Motor neuron (in vitro differentiated cells): ENCODE results near the gene LIMD2. TPM values are rescaled to one million over a fixed set of nuclear protein-coding genes. Genes with fewer than 3 reads are reported as not detected.

ENCODE experiments used
- ATAC-seq, 8 experiments: fragments of 200-7000 bp; cut with Tn5 transposase; replicated peaks in 6 of 8; 2 replicates each; pipeline ENCODE4 v1.8.0; 2021; ENCODE audit warnings: mild to moderate bottlenecking in 8 of 8, moderate library complexity in 8 of 8
- H3K27ac ChIP-seq, 2 donors: fragments of 250-450 bp; sonication (Bioruptor Pico); 2 replicates each; pipeline ENCODE4 v1.9.0; 2021; ENCODE audit warnings: antibody characterized with exemption in 2 of 2, mild to moderate bottlenecking in 2 of 2, moderate library complexity in 1 of 2
- H3K4me1 ChIP-seq, 2 donors: fragments of 250-450 bp; sonication (Bioruptor Pico); replicated peaks in 1 of 2; 2 replicates each; pipeline ENCODE4 v1.6.1; 2021; ENCODE audit warnings: antibody characterized with exemption in 2 of 2, mild to moderate bottlenecking in 2 of 2, moderate library complexity in 1 of 2
- H3K4me3 ChIP-seq, 5 donors: fragments of 250-450 bp; sonication (Bioruptor Pico); 2 replicates each; pipeline ENCODE4 v1.9.0; 2021; ENCODE audit warnings: antibody characterized with exemption in 5 of 5, mild to moderate bottlenecking in 5 of 5, moderate library complexity in 4 of 5
- WGBS, 10 experiments: fragments of 450-650 bp; shearing (Covaris generic); methylation state at CpG; one replicate each; pipeline ENCODE4 v1.0.0; 2022; 5-methylcytosine and 5-hydroxymethylcytosine counted together
- in situ Hi-C, 9 experiments: fragments of 400-800 bp; cut with MboI; loops; one replicate each; pipeline ENCODE4 v1.15.0; 2021; ENCODE audit warnings: low sequenced_read_pairs in 9 of 9, low pct_unique_long_range_greater_than_20kb in 2 of 9; ENCODE audit not compliant: unreplicated experiment in 9 of 9
- total RNA-seq, 8 experiments: library from RNA; unstranded; fragments of 300-600 nt; gene quantifications; 2 replicates each; pipeline versions ENCODE4 v1.2.3 to v1.2.4, GENCODE V29; 2022

LIMD2 gene
- total RNA-seq, 8 experiments from 2014 or later = 0.97 to 64.4 (median 17.8) TPM

DNA sequence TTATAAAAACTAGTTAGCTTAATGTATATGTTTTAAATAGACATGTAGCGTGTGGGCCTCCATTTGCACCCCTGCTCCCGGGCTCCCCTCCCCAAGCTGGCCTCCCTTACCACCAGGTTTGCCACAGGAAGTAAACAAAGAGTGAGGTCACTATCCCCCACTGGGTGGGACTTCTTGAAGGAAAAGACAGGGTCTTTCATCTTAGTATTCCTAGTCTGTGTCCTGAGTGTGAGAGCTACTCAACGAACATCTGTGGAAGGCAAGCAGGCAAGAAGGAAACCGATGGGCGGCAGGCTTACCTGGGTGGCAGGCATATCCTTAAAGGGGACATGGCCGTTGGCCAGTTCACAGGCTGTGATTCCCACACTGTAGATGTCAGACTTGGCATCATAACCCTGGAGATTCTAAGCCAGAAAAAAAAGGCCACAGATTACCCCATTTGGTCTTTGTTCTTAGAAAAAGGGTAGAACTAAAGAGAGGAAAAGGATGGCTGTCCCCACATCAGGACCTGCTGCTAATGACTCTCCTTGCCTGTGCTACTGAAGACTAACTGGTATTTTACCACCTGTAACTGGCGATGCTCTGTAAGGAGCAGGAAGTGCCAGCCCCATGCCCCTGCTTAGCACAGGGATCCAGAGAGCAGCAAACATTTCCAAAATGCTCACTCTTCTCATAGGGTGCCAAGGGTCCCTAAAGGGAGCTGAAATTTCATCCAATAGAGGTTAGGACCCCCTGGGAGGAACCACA is 6.6 kb upstream of the LIMD2 start:
- H3K27ac ChIP-seq = no peak overlapping the region
- H3K4me3 ChIP-seq = no peak overlapping the region
- H3K4me1 ChIP-seq = peaks cover 4 to 9% of the 10 kb centered on the region in 2 donors
- ATAC-seq = no peak
- in situ Hi-C loops = no loop called here
- WGBS, 10 experiments = 55 to 100% (median 95%) methylated on average over 1 to 5 of the region's 7 CpGs; no CpG with 5 or more reads in 2 of the 10 experiments

DNA sequence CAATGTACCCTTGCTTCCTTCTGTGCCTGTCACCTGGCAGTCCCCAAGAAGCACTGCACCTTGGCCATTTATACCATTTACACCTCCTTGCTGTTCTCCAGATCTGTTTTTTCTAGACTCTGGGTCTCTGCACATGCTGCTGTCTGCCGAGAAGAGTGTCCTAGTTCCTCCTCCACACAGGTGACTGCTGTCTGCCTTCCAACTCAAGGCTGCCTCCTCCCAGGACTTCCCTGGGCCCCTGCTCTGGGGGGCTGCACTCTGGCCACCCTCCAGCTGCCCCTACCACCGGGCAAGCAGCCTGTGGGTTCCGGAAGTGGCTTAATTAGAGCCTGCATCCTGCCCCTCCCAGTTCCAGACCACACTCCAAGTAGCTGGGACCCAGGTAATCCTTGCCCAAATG is 5.7 kb upstream of the LIMD2 start:
- Histone ChIP-seq H3K4me3 (no peak overlapping the region), H3K27ac (no peak overlapping the region), H3K4me1 (peaks cover 13 to 17% of the 10 kb centered on the region in 2 donors)
- ATAC-seq = no peak
- WGBS, 10 experiments = 69 to 100% (median 96%) methylated on average over 1 to 3 of the region's 3 CpGs; no CpG with 5 or more reads in 5 of the 10 experiments
- in situ Hi-C loops = no loop called here

DNA sequence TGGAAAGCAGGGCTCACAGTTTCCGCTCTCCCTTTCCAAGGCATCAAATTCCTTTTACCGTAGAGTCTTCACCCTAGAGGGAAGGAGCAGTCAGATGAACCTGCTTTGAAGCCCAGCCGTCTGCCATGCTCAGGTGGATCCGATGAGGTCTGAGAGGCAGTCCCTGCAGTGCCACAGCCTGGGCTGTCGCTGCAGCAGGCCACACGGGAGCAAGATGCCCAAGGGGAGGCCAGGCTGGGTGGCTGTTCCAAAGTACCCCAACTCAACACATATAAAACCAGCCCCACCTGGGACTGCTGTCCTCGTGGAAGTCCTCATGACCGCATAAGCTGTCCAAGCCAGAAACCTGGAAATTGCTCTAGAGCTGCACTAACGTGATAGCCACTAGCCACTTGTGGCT is 4.9 kb upstream of the LIMD2 start:
- Histone ChIP-seq H3K27ac (no peak overlapping the region), H3K4me1 (peaks cover 18% of the 10 kb centered on the region in 2 donors), H3K4me3 (no peak overlapping the region)
- ATAC-seq = no peak
- 20 to 100% (median 88%) methylated on average over 1 to 6 of the region's 9 CpGs; no CpG with 5 or more reads in 4 of the 10 experiments for WGBS, 10 experiments
- in situ Hi-C loops = no loop called here

DNA sequence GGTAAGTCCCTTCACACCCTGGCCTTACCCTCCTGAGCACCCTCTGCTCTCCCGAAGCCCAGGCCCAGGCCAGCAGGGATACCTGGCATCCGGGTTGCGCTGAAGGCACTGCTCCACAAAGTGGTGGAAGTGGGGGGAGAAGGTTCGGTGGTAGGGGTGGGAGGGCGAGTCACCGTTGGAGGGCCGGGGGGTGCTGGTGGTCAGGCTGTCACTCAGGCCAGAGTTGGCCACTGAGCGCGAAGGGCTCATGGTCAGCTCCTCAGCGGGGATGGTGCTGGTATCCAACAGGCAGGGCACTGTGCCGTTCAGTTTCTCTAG is 4.3 kb upstream of the LIMD2 start:
- in situ Hi-C loops = no loop called here
- H3K4me3 ChIP-seq = no peak overlapping the region
- H3K27ac ChIP-seq = no peak overlapping the region
- 100% methylated on average over 1 of the region's 11 CpGs; no CpG with 5 or more reads in 9 of the 10 experiments for WGBS, 10 experiments
- no peak for ATAC-seq
- peaks cover 18% of the 10 kb centered on the region in 2 donors for H3K4me1 ChIP-seq

DNA sequence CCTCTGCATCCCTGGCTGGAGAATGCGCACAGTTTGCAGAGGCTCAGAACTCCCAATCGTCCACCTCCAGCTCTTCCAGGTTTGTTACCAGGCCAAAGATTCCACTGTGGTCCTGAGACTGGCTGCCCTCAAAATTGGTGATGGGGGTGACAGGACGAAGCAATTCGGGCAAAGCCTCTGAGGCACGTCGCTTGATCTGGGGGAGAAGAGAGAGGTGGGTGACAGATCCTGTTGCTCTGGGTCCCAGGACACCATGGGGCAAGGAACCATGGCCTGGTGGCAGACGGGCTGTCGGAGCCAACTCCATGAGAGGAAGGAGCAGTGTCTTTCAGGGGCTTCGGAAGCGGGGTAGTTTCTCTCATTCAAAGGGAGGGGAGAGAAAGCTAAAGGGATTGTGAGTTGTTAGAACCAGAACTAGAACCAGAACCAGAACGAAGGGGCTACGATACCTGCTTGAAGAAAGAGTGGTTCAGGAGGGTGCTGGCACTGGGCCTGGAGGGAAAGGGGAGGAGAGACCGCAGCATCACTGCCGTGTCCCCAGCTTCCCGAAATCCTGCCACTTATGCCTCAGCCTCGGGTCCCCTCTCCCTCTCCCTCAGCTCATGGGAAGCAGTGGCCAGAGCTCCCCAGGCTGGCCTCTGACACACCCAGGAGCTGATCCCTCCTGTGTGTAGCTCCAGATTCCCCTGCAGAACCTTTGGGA is 3.8 kb upstream of the LIMD2 start:
- no peak for ATAC-seq
- H3K4me3 ChIP-seq = no peak overlapping the region
- no peak overlapping the region for H3K27ac ChIP-seq
- 90 to 100% (median 100%) methylated on average over 1 to 9 of the region's 16 CpGs; no CpG with 5 or more reads in 5 of the 10 experiments for WGBS, 10 experiments
- peaks cover 18 to 22% of the 10 kb centered on the region in 2 donors for H3K4me1 ChIP-seq
- in situ Hi-C loops = no loop called here

DNA sequence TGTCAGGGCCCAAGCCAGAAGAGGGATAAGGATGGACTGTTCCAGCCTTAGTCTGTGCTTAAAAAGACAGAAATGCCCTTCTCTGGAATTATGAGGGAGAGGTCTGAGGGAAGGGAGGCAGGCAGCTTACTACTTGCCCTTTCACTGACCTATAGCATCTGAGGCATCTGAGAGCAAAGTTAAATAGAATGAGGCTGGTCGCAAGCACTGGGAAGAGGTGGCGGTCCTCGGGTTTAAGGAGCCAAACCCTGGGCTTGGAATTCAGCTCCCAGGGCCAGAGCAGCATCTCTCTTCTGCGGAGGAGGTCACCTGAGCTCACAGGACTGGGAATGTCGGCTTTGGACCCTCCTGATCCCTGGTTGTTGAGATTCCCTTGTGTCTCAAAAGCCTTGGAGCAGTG is 3.1 kb upstream of the LIMD2 start:
- no peak for ATAC-seq
- no peak overlapping the region for H3K27ac ChIP-seq
- H3K4me3 ChIP-seq = no peak overlapping the region
- in situ Hi-C loops = no loop called here
- WGBS, 10 experiments = 80 to 100% (median 82%) methylated on average over 2 to 5 of the region's 5 CpGs; no CpG with 5 or more reads in 7 of the 10 experiments
- peaks cover 18 to 27% of the 10 kb centered on the region in 2 donors for H3K4me1 ChIP-seq

DNA sequence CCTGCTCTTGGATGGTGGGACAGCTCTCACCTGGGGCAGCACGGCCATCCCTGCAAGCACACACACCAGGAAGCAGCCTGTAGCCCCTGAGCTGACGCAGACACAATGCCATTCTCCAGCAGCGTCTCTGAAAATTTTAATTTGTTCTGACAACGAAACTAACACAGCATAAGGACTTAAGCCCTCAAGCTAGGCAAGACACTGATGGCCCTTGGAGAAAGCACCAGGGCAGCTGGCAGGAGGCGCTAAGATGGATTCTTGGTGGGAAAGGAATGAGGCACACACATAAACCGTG is 2.7 kb upstream of the LIMD2 start:
- no peak overlapping the region for H3K27ac ChIP-seq
- H3K4me3 ChIP-seq = no peak overlapping the region
- in situ Hi-C loops = no loop called here
- H3K4me1 ChIP-seq = peaks cover 18 to 31% of the 10 kb centered on the region in 2 donors
- no peak for ATAC-seq
- 66 to 100% (median 87%) methylated on average over 1 to 6 of the region's 6 CpGs; no CpG with 5 or more reads in 4 of the 10 experiments for WGBS, 10 experiments

DNA sequence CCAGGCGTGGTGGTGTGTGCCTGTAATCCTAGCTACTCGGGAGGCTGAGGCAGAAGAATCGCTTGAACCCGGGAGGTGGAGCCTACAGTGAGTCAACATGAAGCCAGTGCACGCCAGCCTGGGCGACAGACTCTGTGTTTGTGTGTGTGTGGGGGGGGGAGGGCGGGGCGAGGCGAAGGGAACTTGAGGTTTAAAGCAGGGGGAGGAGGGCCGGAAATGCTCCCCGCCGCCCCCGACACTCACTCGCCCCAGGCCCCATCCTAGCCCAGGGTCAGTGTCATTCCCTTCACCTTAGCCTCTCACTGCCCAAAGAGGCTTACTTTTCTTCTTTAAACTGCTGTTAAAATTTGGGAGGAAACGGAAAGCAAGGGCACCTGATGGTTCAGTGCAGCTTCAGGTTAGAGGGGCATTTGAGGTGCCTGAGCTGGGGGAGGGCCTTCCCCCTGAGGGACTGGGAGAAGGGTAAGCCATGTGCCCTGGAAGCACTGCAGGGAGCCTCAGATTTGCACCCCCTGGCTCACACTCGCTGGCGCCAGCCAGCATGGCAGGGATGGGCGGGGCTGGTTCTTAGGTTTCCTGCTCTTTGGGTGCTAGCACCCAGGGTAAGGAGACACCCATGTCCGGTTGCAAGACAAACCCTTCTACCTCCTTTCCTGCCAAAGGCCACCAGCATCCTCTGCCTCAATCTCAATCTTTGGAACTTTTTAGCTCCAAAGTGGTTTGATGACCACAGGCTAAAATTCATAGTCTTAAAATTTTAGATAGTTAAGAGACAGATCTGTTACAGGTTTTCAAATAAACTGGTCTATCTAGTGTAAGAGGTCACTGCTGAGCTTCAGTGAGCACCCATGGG is 2.2 kb upstream of the LIMD2 start:
- in situ Hi-C loops = no loop called here
- H3K4me1 ChIP-seq = peaks cover 18 to 36% of the 10 kb centered on the region in 2 donors
- no peak overlapping the region for H3K4me3 ChIP-seq
- WGBS, 10 experiments = 78 to 100% (median 93%) methylated on average over 3 of the region's 19 CpGs; no CpG with 5 or more reads in 7 of the 10 experiments
- H3K27ac ChIP-seq = no peak overlapping the region
- no peak for ATAC-seq

DNA sequence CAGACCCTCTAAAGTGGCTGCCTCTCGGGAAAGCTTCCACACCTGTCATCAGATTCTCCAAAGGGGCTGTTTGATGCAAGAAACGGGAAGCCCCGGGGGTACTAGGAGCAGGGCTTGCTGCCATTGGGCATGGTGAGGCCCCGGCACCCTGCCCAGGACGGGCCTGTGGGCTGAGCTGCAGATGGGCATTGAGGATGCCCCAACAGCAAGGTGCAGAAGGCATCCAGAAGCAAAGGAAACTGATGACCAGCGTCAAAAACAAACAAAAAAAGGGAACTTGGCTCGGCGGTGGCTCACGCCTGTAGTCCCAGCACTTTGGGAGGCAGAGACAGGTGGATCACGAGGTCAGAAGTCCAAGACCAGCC is 1.5 kb upstream of the LIMD2 start:
- Histone ChIP-seq H3K4me3 (peak overlapping the region in 3 of 5 donors; percentile 55 to 86 (median 77)), H3K27ac (no peak overlapping the region), H3K4me1 (peaks cover 18 to 37% of the 10 kb centered on the region in 2 donors)
- in situ Hi-C loops = no loop called here
- 71 to 100% (median 80%) methylated on average over 1 to 4 of the region's 10 CpGs; no CpG with 5 or more reads in 6 of the 10 experiments for WGBS, 10 experiments
- no peak for ATAC-seq

DNA sequence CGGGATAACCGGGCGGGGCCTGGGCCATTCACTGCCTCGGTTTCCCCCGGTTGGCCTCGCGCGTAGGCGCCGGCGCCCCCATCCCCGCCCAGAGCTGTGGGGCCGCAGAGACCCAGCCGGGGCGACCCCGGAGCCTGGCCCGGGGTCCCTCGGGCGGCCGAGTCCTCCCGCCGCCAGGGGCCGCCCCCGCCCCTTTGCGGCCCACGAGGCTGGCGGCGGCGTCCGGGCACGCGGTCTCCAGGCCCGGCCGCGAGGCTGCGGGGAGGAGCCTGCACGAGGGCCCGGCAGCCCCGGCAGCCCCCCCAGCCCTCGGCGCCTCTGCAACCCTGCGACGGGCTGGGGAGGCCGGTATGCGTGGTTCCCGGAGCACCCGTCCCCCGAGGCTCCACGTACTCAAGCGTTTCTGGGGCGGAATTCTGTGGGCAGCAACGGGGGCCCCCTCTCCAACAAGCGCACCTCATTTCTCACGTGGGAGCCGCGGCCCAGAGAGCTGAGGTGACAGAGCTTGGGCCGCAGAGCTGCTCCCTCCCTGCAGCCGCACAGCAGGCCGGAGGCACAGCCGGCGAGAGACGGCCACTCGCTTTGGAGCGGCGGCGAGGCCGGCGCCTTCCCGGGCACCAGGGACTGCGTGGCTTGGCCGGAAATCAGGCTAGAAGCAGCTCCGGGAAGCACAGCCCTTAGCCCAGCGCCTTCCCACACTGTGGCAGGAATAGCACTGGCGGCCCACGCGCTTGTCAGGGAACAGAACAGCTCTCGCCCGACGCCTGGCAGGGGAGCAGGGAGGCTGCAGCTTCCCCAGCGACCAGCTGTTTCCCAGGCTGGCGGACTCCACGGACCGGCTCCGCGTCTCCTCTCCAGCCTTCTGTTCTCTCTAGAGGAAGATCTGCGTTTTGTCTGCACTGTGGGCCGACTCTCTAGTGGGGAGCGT is 867 bp upstream of the LIMD2 start:
- in situ Hi-C loops = no loop called here
- H3K4me1 ChIP-seq = peaks cover 18 to 37% of the 10 kb centered on the region in 2 donors
- peak overlapping the region; percentile 89 to 92 for H3K27ac ChIP-seq
- ATAC-seq = peak; percentile 5 to 50 (median 42)
- WGBS, 10 experiments = 22 to 61% (median 40%) methylated on average over 3 to 13 of the region's 88 CpGs; no CpG with 5 or more reads in 5 of the 10 experiments
- peak overlapping the region; percentile 55 to 97 (median 77) for H3K4me3 ChIP-seq

DNA sequence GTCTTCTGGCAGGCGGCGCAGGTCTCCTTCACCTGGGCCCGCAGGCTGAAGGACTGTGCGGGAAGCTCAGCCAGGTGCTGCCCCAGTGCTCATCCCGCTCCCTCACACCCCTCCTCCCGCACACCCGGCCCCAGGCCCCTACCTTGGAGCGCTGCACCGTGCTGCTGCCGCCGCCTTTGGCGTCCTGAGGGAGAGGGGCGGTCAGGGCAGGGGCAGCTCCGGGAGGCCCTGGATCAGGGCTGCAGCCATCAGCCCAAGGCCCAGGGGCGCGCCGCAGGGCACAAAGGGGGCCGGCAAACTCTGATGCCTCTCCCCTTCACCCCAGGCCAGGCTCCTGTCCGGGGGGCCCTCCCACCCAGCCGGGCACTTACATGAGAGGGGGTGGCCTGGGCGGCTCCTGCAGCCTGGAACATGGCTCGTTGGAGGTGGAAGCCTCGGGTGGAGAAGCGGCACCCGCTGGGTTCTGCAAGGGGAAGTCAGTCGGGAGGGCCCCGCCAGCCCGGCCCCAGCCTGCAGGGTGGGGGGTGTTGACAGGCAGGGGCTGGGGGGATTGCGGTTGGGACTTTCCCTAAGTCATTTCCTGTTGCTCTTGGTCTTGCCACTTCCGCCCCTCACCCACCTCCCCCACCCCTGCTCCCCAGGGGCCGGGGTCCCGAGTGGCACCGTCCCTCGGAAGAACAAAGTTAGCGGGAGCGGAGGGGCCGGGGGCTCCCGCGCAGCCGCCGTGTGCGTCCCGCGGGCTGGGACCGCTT is 863 bp downstream of the LIMD2 start:
- WGBS, 10 experiments = no CpG with 5 or more reads among the region's 45 CpGs
- H3K4me3 ChIP-seq = peak overlapping the region; percentile 55 to 97 (median 77)
- H3K4me1 ChIP-seq = peaks cover 20 to 43% of the 10 kb centered on the region in 2 donors
- peak overlapping the region; percentile 89 to 92 for H3K27ac ChIP-seq
- ATAC-seq = peak in 6 of 8 experiments; percentile 13 to 32 (median 17)
- in situ Hi-C loops = no loop called here
